Activated CD8-positive, alpha-beta T cell treated with anti-CD3 and anti-CD28 coated beads for 36 hours (primary cell): ENCODE results near the gene KCMF1. TPM values are rescaled to one million over a fixed set of nuclear protein-coding genes. Genes with fewer than 3 reads are reported as not detected.

Source experiments
- ATAC-seq: fragments of 200-7000 bp; cut with Tn5 transposase; one replicate; pipeline ENCODE4 v1.10.0; 2021; ENCODE audit warnings: mild to moderate bottlenecking, moderate library complexity
- CTCF ChIA-PET: fragments of 350-600 bp; sonication (Branson Sonifier 250); formaldehyde crosslinking; loops from one replicate; lab custom pipeline; 2021; ENCODE audit warnings: antibody characterized with exemption; lab: Charles Lee
- POLR2A ChIA-PET: fragments of 350-600 bp; sonication (Branson Sonifier 250); formaldehyde crosslinking; loops from one replicate; lab custom pipeline; 2021; ENCODE audit warnings: antibody characterized with exemption; lab: Charles Lee
- DNase-seq: peaks from one replicate; pipeline ENCODE4 v3.0.0-alpha.2; 2020
- H3K27ac Mint-ChIP-seq: one replicate; pipeline ENCODE4 v1.8.0; 2021; ENCODE audit warnings: mild to moderate bottlenecking, mixed read lengths
- H3K27me3 Mint-ChIP-seq: one replicate; pipeline ENCODE4 v1.8.0; 2021; ENCODE audit warnings: mixed read lengths
- H3K36me3 Mint-ChIP-seq: one replicate; pipeline ENCODE4 v1.8.0; 2021; ENCODE audit warnings: low read depth, mixed read lengths
- H3K4me1 Mint-ChIP-seq: one replicate; pipeline ENCODE4 v1.8.0; 2021; ENCODE audit warnings: low read depth, mixed read lengths
- H3K4me3 Mint-ChIP-seq: one replicate; pipeline ENCODE4 v1.8.0; 2021; ENCODE audit warnings: mild to moderate bottlenecking, moderate library complexity, mixed read lengths
- H3K9me3 Mint-ChIP-seq: one replicate; pipeline ENCODE4 v1.8.0; 2021; ENCODE audit warnings: mixed read lengths
- CTCF ChIP-seq: fragments of 200-600 bp; IDR thresholded peaks from one replicate; pipeline ENCODE4 v1.8.0; 2022; ENCODE audit warnings: antibody characterized with exemption, mild to moderate bottlenecking
- intact Hi-C: fragments of 100-400 bp; cut with micrococcal nuclease; formaldehyde crosslinking; loops from one replicate; pipeline ENCODE4 v1.10.0; 2022
- total RNA-seq, 2 experiments: library from RNA; stranded (reverse); gene quantifications; one replicate each; pipeline ENCODE4 v1.2.3, GENCODE V29; 2021

The KCMF1 gene
- total RNA-seq, 2 experiments from 2014 or later, result 101 to 105 TPM

- peaks cover 50% of the 10 kb centered on the region for H3K36me3 Mint-ChIP-seq
- ChIA-PET CTCF (interaction anchor here (0.9 kb wide), 1 partner anchor 117 kb away, joined by 3 read pairs; no protein-coding TSS in a partner anchor), POLR2A (interaction anchor here (0.9 kb wide), 1 partner anchor 10 kb away, joined by 3 read pairs; no protein-coding TSS in a partner anchor)
- no peak overlapping the region for H3K27ac Mint-ChIP-seq
- no peak overlapping the region for H3K4me3 Mint-ChIP-seq
- DNase-seq, result no peak
- no peak for ATAC-seq
- H3K4me1 Mint-ChIP-seq, result peaks cover 2% of the 10 kb centered on the region
- H3K9me3 Mint-ChIP-seq, result no peaks in the 10 kb centered on the region
- no peaks in the 10 kb centered on the region for H3K27me3 Mint-ChIP-seq
- intact Hi-C loops, result no loop called here
- TF ChIP-seq CTCF, result no peak
Measured at GRCh38 chr2:85042330-85042729, 71.4 kb downstream of the KCMF1 start.

GRCh38 chr2:85048534-85048933 lies 77.6 kb downstream of the KCMF1 start:
- H3K36me3 Mint-ChIP-seq, result peaks cover 52% of the 10 kb centered on the region
- H3K4me1 Mint-ChIP-seq, result peaks cover 6% of the 10 kb centered on the region
- H3K4me3 Mint-ChIP-seq, result no peak overlapping the region
- H3K27ac Mint-ChIP-seq, result no peak overlapping the region
- no peaks in the 10 kb centered on the region for H3K27me3 Mint-ChIP-seq
- intact Hi-C loops, result no loop called here
- ChIA-PET CTCF (interaction anchor here (1.2 to 1.4 kb wide), 3 partner anchors 16 to 252 kb away, joined by 3 to 5 read pairs (median 3); no protein-coding TSS in a partner anchor), POLR2A (no interaction called here)
- DNase-seq, result no peak
- H3K9me3 Mint-ChIP-seq, result no peaks in the 10 kb centered on the region
- no peak for TF ChIP-seq CTCF
- no peak for ATAC-seq

GRCh38 chr2:85049236-85049635 lies 78.3 kb downstream of the KCMF1 start:
- H3K4me3 Mint-ChIP-seq, result no peak overlapping the region
- no peak overlapping the region for H3K27ac Mint-ChIP-seq
- intact Hi-C loops, result no loop called here

GRCh38 chr2:85053802-85054201 lies 82.8 kb downstream of the KCMF1 start:
- TF ChIP-seq CTCF, result no peak
- POLR2A ChIA-PET, result interaction anchor here (0.8 kb wide), 1 partner anchor 34 kb away, joined by 3 read pairs; no protein-coding TSS in a partner anchor
- H3K9me3 Mint-ChIP-seq, result no peaks in the 10 kb centered on the region
- CTCF ChIA-PET, result interaction anchor here (1.8 to 2.4 kb wide), 2 partner anchors 12 to 128 kb away, joined by 4 to 14 read pairs; no protein-coding TSS in a partner anchor
- H3K27me3 Mint-ChIP-seq, result no peaks in the 10 kb centered on the region
- peaks cover 25% of the 10 kb centered on the region for H3K4me1 Mint-ChIP-seq
- H3K4me3 Mint-ChIP-seq, result no peak overlapping the region
- DNase-seq (no peak), ATAC-seq (peak; percentile 34)
- peak overlapping the region; percentile 26 for H3K27ac Mint-ChIP-seq
- H3K36me3 Mint-ChIP-seq, result peaks cover 24% of the 10 kb centered on the region
- intact Hi-C loops, result no loop called here

More at GRCh38 chr2:85049236-85049635, 78.3 kb downstream of the KCMF1 start:
- no peak for ATAC-seq
- no peak for DNase-seq
- POLR2A ChIA-PET, result no interaction called here
- Mint-ChIP-seq H3K27me3 (no peaks in the 10 kb centered on the region), H3K36me3 (peaks cover 48% of the 10 kb centered on the region), H3K9me3 (no peaks in the 10 kb centered on the region), H3K4me1 (peaks cover 7% of the 10 kb centered on the region)
- TF ChIP-seq CTCF, result no peak
- CTCF ChIA-PET, result interaction anchor here (1.2 to 1.4 kb wide), 3 partner anchors 16 to 251 kb away, joined by 3 to 5 read pairs (median 3); no protein-coding TSS in a partner anchor

- H3K4me3 Mint-ChIP-seq, result no peak overlapping the region
- POLR2A ChIA-PET, result no interaction called here
- TF ChIP-seq CTCF, result no peak
- CTCF ChIA-PET, result interaction anchor here (1.4 kb wide), 1 partner anchor 10 kb away, joined by 4 read pairs; no protein-coding TSS in a partner anchor
- no peaks in the 10 kb centered on the region for H3K9me3 Mint-ChIP-seq
- ATAC-seq (peak; percentile 61), DNase-seq (peak; percentile 23)
- H3K27me3 Mint-ChIP-seq, result no peaks in the 10 kb centered on the region
- H3K36me3 Mint-ChIP-seq, result peaks cover 10% of the 10 kb centered on the region
- intact Hi-C loops, result no loop called here
- peaks cover 23% of the 10 kb centered on the region for H3K4me1 Mint-ChIP-seq
- H3K27ac Mint-ChIP-seq, result no peak overlapping the region
Measured at GRCh38 chr2:85057226-85057962, 86.4 kb downstream of the KCMF1 start.
